Tracheal epithelial cell (primary cell): ENCODE data around the gene ZIM2. TPM values are rescaled to one million over a fixed set of nuclear protein-coding genes. Genes with fewer than 3 reads are reported as not detected.

Source experiments
- total RNA-seq: library from RNA; depleted of rRNA; stranded (reverse); fragments of >200 nt; gene quantifications from 2 replicates; pipeline ENCODE4 v1.2.1, GENCODE V29; 2014

The ZIM2 gene
- not detected in 2 replicates for total RNA-seq

DNA sequence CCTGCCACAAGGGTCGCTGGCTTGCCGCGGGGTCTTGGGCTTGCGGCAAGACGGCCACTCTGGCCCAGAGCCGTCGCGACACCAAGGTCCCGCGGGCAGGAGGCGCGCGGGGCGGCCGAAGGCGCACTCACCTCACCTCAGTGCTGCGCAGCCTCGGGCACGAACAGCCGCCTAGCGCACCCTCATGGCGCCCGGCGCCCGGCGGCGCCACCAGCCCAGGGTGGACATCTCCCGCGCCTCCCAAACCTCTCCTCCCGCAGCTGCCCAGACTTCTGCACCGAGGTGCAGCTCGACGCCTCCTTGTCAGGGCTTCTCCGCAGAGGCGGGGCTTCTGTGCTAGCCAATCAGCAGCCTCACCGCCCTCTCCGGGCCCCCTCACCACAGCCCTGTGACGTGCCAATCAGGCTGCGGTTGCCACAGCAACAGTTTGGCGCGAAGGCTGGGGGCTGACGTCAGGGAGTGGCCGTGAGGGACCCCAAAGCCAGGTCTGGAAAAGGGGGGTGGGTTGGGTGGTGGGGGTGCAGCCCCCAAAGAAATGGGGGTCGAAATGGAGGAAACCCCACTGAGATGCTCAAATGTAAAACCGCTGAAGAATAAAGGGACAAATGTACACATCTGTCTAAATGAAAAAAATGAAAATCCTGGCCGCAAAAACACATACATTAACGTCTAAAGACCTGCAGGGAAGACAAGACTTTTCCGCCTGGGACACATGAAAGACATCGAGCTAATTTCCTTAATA is at the start of gene ZIM2, which contains the start of gene PEG3:
TSS of gene ZIM2 (minus strand) at position 276 of the 742 bp plus-strand sequence. CDS start 16,449 bp downstream, outside the sequence.
TSS of gene PEG3 (minus strand) at position 276 of the 742 bp plus-strand sequence. CDS start 16,071 bp downstream, outside the sequence.

Other genes with a start within 250 kb of the ZIM2 start
- gene ZNF71, start 245.4 kb downstream of the ZIM2 start, total RNA-seq = 5.3 and 9.4 TPM in 2 replicates
- gene SMIM17, start 197.6 kb downstream of the ZIM2 start, total RNA-seq = 0.24 TPM in 1 of 2 replicates, not detected in the other
- gene ZNF835, start 169.0 kb downstream of the ZIM2 start, total RNA-seq = 0.21 and 0.24 TPM in 2 replicates
- gene PEG3, start within 50 bp of the ZIM2 start, total RNA-seq = 0.43 and 0.48 TPM in 2 replicates